Trophoblast cell (in vitro differentiated cells and primary cell): ENCODE measurements around the gene CH25H.
"Not testable (repeated sequence)": the region's sequence is repeated elsewhere in the genome, so short reads cannot be mapped to it uniquely, and the experiment has no call there.

Experiments
- DNase-seq, 2 donors: peaks; one replicate each; pipeline ENCODE4 v3.0.0-alpha.2; 2016
- H2AFZ ChIP-seq: 2 replicates; pipeline ENCODE4 v1.6.1; 2013; ENCODE audit warnings: low read length, moderate library complexity, mild to moderate bottlenecking; ENCODE audit not compliant: insufficient read depth, poor library complexity
- H2AK5ac ChIP-seq: 2 replicates; pipeline ENCODE4 v1.6.1; 2013; ENCODE audit warnings: mild to moderate bottlenecking, low read length
- H2BK120ac ChIP-seq: 2 replicates; pipeline ENCODE4 v1.6.1; 2013; ENCODE audit warnings: low read length, mild to moderate bottlenecking, moderate library complexity; ENCODE audit not compliant: insufficient read depth, poor library complexity
- H2BK12ac ChIP-seq: 2 replicates; pipeline ENCODE4 v1.6.1; 2013; ENCODE audit warnings: mild to moderate bottlenecking, low read length, moderate library complexity
- H2BK5ac ChIP-seq: 2 replicates; pipeline ENCODE4 v1.6.1; 2013; ENCODE audit warnings: low read length, low read depth, moderate library complexity, mild to moderate bottlenecking; ENCODE audit not compliant: poor library complexity
- H3K14ac ChIP-seq: 2 replicates; pipeline ENCODE4 v1.6.1; 2013; ENCODE audit warnings: mild to moderate bottlenecking, low read length
- H3K18ac ChIP-seq: 2 replicates; pipeline ENCODE4 v1.6.1; 2013; ENCODE audit warnings: mild to moderate bottlenecking, low read length
- H3K23ac ChIP-seq: 2 replicates; pipeline ENCODE4 v1.6.1; 2013; ENCODE audit warnings: low read length
- H3K27ac ChIP-seq: 2 replicates; pipeline ENCODE4 v1.5.1; 2013; ENCODE audit warnings: low read depth, mild to moderate bottlenecking, inconsistent platforms, low read length, moderate library complexity
- H3K27me3 ChIP-seq: 2 replicates; pipeline ENCODE4 v1.6.1; 2013; ENCODE audit warnings: inconsistent platforms, mild to moderate bottlenecking, low read length, moderate library complexity; ENCODE audit not compliant: insufficient read depth
- H3K36me3 ChIP-seq, 2 experiments: 1 replicate in 1 of 2; 2 replicates in 1 of 2; pipeline ENCODE4 v1.6.1; 2013; ENCODE audit warnings: low read length in 2 of 2, mild to moderate bottlenecking in 2 of 2, moderate library complexity in 1 of 2; ENCODE audit not compliant: insufficient read depth in 2 of 2, control insufficient read depth in 1 of 2
- H3K4ac ChIP-seq: 2 replicates; pipeline ENCODE4 v1.6.1; 2013; ENCODE audit warnings: low read depth, mild to moderate bottlenecking, low read length, moderate library complexity
- H3K4me1 ChIP-seq, 2 experiments: 1 replicate in 1 of 2; 2 replicates in 1 of 2; pipeline ENCODE4 v1.6.1; 2013; ENCODE audit warnings: low read length in 2 of 2, mild to moderate bottlenecking in 2 of 2, moderate library complexity in 1 of 2; ENCODE audit not compliant: insufficient read depth in 2 of 2, control insufficient read depth in 1 of 2
- H3K4me2 ChIP-seq: 2 replicates; pipeline ENCODE4 v1.6.1; 2013; ENCODE audit warnings: inconsistent platforms, mild to moderate bottlenecking, low read length, moderate library complexity
- H3K4me3 ChIP-seq: 2 replicates; pipeline ENCODE4 v1.5.1; 2013; ENCODE audit warnings: mild to moderate bottlenecking, low read depth, low read length, inconsistent platforms
- H3K79me1 ChIP-seq: one replicate; pipeline ENCODE4 v1.6.1; 2013; ENCODE audit warnings: low read length
- H3K79me2 ChIP-seq: 2 replicates; pipeline ENCODE4 v1.6.1; 2013; ENCODE audit warnings: low read length, mild to moderate bottlenecking; ENCODE audit not compliant: control insufficient read depth, insufficient read depth, poor library complexity
- H3K9ac ChIP-seq: 2 replicates; pipeline ENCODE4 v1.6.1; 2013; ENCODE audit warnings: mild to moderate bottlenecking, low read length
- H3K9me3 ChIP-seq: 2 replicates; pipeline ENCODE4 v1.6.1; 2013; ENCODE audit warnings: low read depth, mild to moderate bottlenecking, control low read depth, inconsistent platforms, low read length; ENCODE audit not compliant: insufficient read depth
- H4K12ac ChIP-seq: 2 replicates; pipeline ENCODE4 v1.6.1; 2013; ENCODE audit warnings: low read depth, mild to moderate bottlenecking, low read length, moderate library complexity
- H4K8ac ChIP-seq: 2 replicates; pipeline ENCODE4 v1.6.1; 2013; ENCODE audit warnings: low read depth, mild to moderate bottlenecking, low read length, moderate library complexity
- H4K91ac ChIP-seq: one replicate; pipeline ENCODE4 v1.6.1; 2013; ENCODE audit warnings: low read depth, mild to moderate bottlenecking, low read length, moderate library complexity
- WGBS: extraction: QIAGEN DNeasy Blood & Tissue Kit; methylation state at CpG from one replicate; pipeline ENCODE4 v1.1.7; 2013; ENCODE audit warnings: missing lambda C conversion rate; ENCODE audit not compliant: insufficient read length, insufficient coverage; ENCODE audit errors: extremely low coverage; 5-methylcytosine and 5-hydroxymethylcytosine counted together

The CH25H gene

DNA sequence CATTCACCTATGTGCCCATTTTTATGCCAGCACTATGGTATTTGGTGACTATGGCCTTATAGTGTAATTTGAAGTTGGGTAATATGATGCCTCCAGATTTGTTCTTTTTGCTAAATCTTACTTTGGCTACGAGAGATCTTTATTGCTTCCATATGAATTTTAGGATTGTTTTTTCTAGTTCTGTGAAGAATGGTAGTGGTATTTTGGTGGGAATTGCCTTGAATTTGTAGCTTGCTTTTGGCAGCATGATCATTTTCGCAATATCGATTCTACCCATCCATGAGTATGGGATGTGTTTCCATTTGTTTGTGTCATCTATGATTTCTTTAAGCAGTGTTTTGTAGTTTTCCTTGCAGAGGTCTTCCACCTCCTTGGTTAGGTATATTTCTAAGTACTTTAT, 15.8 kb downstream of the CH25H start:
- not testable (repeated sequence) for H2BK12ac ChIP-seq, H2BK5ac ChIP-seq, H4K91ac ChIP-seq, H3K9ac ChIP-seq, H3K9me3 ChIP-seq, H3K4ac ChIP-seq, H3K18ac ChIP-seq, H2AFZ ChIP-seq, H2AK5ac ChIP-seq, H4K8ac ChIP-seq, H3K79me1 ChIP-seq, H3K27me3 ChIP-seq, DNase-seq, H3K4me2 ChIP-seq, H3K4me1 ChIP-seq, H2BK120ac ChIP-seq, H3K36me3 ChIP-seq, H4K12ac ChIP-seq, H3K79me2 ChIP-seq, H3K14ac ChIP-seq, H3K4me3 ChIP-seq, H3K27ac ChIP-seq, H3K23ac ChIP-seq
- no CpG with 5 or more reads among the region's 3 CpGs for WGBS

DNA sequence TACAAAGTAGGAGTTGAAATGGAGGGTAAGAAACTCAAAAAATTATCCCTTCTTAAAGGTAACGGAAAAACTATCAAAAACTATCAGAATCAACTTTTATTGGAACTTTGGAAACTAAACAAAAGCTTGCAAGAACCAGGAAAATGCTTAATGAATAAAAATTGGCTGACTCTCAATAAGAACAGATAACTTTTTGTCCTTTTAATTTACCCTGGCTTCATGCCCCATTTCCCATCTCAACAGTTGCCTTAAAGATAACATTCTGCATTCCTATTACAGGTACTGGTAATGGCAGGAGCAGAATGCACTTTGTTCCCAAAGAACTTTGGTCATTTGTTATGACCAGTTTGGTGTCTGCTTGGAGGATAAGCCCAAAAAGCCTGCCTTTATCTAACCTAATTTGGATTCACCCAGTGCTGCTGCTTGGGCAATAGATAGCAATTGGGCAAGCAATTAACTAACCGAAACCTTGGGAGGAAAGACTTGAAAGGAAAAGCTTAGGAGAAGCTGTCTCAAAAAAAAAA, 17.8 kb downstream of the CH25H start:
- no peaks in the 10 kb centered on the region for H3K4me1 ChIP-seq
- H2BK120ac ChIP-seq, result no peak overlapping the region
- no peak overlapping the region for H3K18ac ChIP-seq
- H3K79me2 ChIP-seq, result no peaks in the 10 kb centered on the region
- no peak overlapping the region for H3K9ac ChIP-seq
- no peak overlapping the region for H3K4me2 ChIP-seq
- no peak overlapping the region for H3K4ac ChIP-seq
- DNase-seq, result no peak
- H3K9me3 ChIP-seq, result no peaks in the 10 kb centered on the region
- no peak overlapping the region for H4K91ac ChIP-seq
- H4K8ac ChIP-seq, result no peak overlapping the region
- H3K27me3 ChIP-seq, result no peaks in the 10 kb centered on the region
- no peak overlapping the region for H3K27ac ChIP-seq
- H2BK5ac ChIP-seq, result no peak overlapping the region
- no peaks in the 10 kb centered on the region for H3K36me3 ChIP-seq
- H4K12ac ChIP-seq, result no peak overlapping the region
- no peak overlapping the region for H2BK12ac ChIP-seq
- no peak overlapping the region for H3K14ac ChIP-seq
- no peak overlapping the region for H3K4me3 ChIP-seq
- H2AFZ ChIP-seq, result no peak overlapping the region
- no peaks in the 10 kb centered on the region for H3K79me1 ChIP-seq
- H2AK5ac ChIP-seq, result no peak overlapping the region
- no CpG with 5 or more reads among the region's 2 CpGs for WGBS
- no peak overlapping the region for H3K23ac ChIP-seq

DNA sequence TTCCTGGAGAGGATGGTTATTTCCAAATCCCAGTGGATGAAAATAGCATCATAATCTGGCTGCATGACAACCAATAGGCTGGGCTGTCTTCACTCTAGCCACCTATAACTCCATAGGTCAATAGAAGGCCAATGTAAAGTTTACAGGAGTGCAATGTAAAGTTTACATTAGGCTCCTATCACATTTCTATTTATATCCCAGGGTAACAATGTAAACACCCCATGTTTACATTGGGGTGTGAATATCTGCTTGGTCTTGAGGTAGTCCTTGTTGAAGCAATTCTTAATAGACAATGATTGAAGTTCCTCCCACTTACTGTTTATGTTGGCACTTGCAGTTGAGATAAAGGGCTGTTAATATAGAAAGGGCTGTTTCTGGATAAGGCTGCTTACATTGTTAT, 21.5 kb downstream of the CH25H start:
- H3K4ac ChIP-seq, result no peak overlapping the region
- no peaks in the 10 kb centered on the region for H3K9me3 ChIP-seq
- DNase-seq, result no peak
- H3K79me2 ChIP-seq, result no peaks in the 10 kb centered on the region
- no peak overlapping the region for H4K8ac ChIP-seq
- H2BK12ac ChIP-seq, result no peak overlapping the region
- H3K36me3 ChIP-seq, result no peaks in the 10 kb centered on the region
- H3K9ac ChIP-seq, result no peak overlapping the region
- H2BK5ac ChIP-seq, result no peak overlapping the region
- H4K12ac ChIP-seq, result no peak overlapping the region
- no peak overlapping the region for H2BK120ac ChIP-seq
- no peak overlapping the region for H3K4me2 ChIP-seq
- no peak overlapping the region for H4K91ac ChIP-seq
- H3K4me1 ChIP-seq, result no peaks in the 10 kb centered on the region
- H3K79me1 ChIP-seq, result no peaks in the 10 kb centered on the region
- no peak overlapping the region for H3K4me3 ChIP-seq
- no peaks in the 10 kb centered on the region for H3K27me3 ChIP-seq
- H2AFZ ChIP-seq, result no peak overlapping the region
- H3K18ac ChIP-seq, result no peak overlapping the region
- H3K14ac ChIP-seq, result no peak overlapping the region
- H3K23ac ChIP-seq, result no peak overlapping the region
- no peak overlapping the region for H3K27ac ChIP-seq
- H2AK5ac ChIP-seq, result no peak overlapping the region

DNA sequence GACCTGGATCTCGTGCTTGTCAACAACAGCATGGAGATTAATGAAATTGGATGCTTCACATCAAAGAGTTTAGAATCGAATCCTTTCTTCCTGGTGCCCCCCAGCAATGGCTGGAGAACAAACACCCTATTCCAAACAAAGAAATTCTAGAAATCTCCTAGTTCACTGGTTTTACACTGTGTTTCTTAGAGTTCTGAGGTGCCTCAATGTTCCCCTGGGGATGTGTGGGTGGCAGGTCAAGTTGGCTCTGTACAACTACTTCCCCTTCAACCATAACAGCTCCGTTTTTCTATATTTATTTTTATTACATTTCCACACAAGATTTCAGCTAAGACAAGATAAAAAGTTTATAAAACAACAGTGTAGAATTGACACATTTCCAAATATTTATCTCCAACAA, 22.5 kb downstream of the CH25H start:
- Histone ChIP-seq H3K4me1 (no peaks in the 10 kb centered on the region), H3K4me3 (no peak overlapping the region), H3K14ac (no peak overlapping the region), H3K9ac (no peak overlapping the region), H4K8ac (no peak overlapping the region), H3K18ac (no peak overlapping the region), H3K36me3 (no peaks in the 10 kb centered on the region), H2BK5ac (no peak overlapping the region), H3K79me2 (no peaks in the 10 kb centered on the region), H2AFZ (no peak overlapping the region), H2BK12ac (no peak overlapping the region), H4K91ac (no peak overlapping the region), H3K23ac (no peak overlapping the region), H3K27ac (no peak overlapping the region), H2AK5ac (no peak overlapping the region), H3K79me1 (no peaks in the 10 kb centered on the region), H3K27me3 (no peaks in the 10 kb centered on the region), H4K12ac (no peak overlapping the region), H3K9me3 (no peaks in the 10 kb centered on the region), H2BK120ac (no peak overlapping the region), H3K4ac (no peak overlapping the region), H3K4me2 (no peak overlapping the region)
- no CpG with 5 or more reads among the region's 3 CpGs for WGBS
- DNase-seq, result no peak
